Measurements from ENCODE around the gene DPYD.

- TF ChIP-seq CTCF (IDR thresholded peaks at IDR 0.05) (no peak), POLR2AphosphoS5 (IDR thresholded peaks at IDR 0.05) (no peak), POLR2A (IDR thresholded peaks at IDR 0.05) (no peak), EP300 (IDR thresholded peaks at IDR 0.05) (no peak)
Observed at GRCh38 chr1:97680470-97680869, 240.4 kb downstream of the DPYD start.

Data from sigmoid colon (tissue), 4 donors.